HL-60 (cell line): ENCODE results near the gene PTPRN2.

Source experiments
- DNase-seq, 2 experiments: peaks; one replicate each; pipeline ENCODE4 v3.0.0-alpha.2; 2010 to 2020; ENCODE audit warnings: low read depth in 1 of 2, low spot score in 1 of 2
- H3K27ac ChIP-seq: fragments of 250-450 bp; sonication (Bioruptor Pico); replicated peaks from 2 replicates; pipeline ENCODE4 v1.5.1; 2020; ENCODE audit warnings: mild to moderate bottlenecking, moderate library complexity
- H3K27me3 ChIP-seq: fragments of 250-450 bp; sonication (Bioruptor Pico); 2 replicates; pipeline ENCODE4 v1.5.1; 2021; ENCODE audit warnings: mild to moderate bottlenecking, moderate library complexity; ENCODE audit not compliant: insufficient read depth, poor library complexity, severe bottlenecking
- H3K4me3 ChIP-seq: replicated peaks from 2 replicates; pipeline ENCODE4 v1.5.1; 2011; ENCODE audit warnings: mild to moderate bottlenecking, control low read depth, low read length; ENCODE audit not compliant: insufficient read depth
- GABPA ChIP-seq: IDR thresholded peaks from 2 replicates; pipeline ENCODE4 v1.6.1; 2012; ENCODE audit warnings: low read depth
- POLR2AphosphoS5 ChIP-seq: IDR thresholded peaks from 2 replicates; pipeline ENCODE4 v1.6.1; 2012; ENCODE audit warnings: low read depth
- REST ChIP-seq: IDR thresholded peaks from 2 replicates; pipeline ENCODE4 v1.6.1; 2012; ENCODE audit warnings: low read depth; ENCODE audit not compliant: insufficient replicate concordance
- SPI1 ChIP-seq: IDR thresholded peaks from 2 replicates; pipeline ENCODE4 v1.6.1; 2012; ENCODE audit warnings: low read depth, mild to moderate bottlenecking, borderline replicate concordance
- TF ChIP-seq, protein P1 (sequence below): IDR thresholded peaks from one replicate; pipeline ENCODE4 v1.5.1; 2011; ENCODE audit warnings: low read length, control low read depth, inconsistent platforms; ENCODE audit not compliant: insufficient read depth

PTPRN2 gene

GRCh38 chr7:158549616-158550393, 37.8 kb downstream of the PTPRN2 start:
- H3K27ac ChIP-seq = no peak overlapping the region
- TF ChIP-seq GABPA (no peak), POLR2AphosphoS5 (no peak), REST (no peak), SPI1 (peak; percentile 16; the same call in 1 of the 2 replicates)
- TF ChIP-seq, protein P1, sequence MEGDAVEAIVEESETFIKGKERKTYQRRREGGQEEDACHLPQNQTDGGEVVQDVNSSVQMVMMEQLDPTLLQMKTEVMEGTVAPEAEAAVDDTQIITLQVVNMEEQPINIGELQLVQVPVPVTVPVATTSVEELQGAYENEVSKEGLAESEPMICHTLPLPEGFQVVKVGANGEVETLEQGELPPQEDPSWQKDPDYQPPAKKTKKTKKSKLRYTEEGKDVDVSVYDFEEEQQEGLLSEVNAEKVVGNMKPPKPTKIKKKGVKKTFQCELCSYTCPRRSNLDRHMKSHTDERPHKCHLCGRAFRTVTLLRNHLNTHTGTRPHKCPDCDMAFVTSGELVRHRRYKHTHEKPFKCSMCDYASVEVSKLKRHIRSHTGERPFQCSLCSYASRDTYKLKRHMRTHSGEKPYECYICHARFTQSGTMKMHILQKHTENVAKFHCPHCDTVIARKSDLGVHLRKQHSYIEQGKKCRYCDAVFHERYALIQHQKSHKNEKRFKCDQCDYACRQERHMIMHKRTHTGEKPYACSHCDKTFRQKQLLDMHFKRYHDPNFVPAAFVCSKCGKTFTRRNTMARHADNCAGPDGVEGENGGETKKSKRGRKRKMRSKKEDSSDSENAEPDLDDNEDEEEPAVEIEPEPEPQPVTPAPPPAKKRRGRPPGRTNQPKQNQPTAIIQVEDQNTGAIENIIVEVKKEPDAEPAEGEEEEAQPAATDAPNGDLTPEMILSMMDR = no peak
- no peak overlapping the region for H3K4me3 ChIP-seq
- no peaks in the 10 kb centered on the region for H3K27me3 ChIP-seq
- no peak for DNase-seq

DNA sequence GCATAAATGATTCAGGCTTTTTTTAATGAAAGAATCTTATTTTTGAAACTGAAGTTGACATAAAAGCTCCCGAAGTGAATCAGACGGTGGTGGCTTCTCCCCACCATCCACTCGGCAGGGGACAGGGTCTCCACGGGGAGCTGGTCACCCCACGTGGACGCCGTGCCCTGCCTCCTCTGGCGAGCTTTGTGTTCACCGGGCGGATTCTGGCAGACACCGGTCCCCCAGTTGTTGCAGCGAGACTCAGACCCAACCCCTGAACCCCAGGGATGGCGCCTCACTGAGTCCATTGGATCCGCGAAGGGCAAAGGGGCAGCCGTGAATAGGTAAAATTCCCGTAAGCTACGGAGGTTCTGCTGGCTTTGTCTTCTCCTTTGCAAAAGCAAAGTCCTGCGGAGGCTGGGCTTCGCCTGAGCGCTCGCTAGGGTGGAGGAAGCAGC, 38.4 kb downstream of the PTPRN2 start:
- Histone ChIP-seq H3K27ac (no peak overlapping the region), H3K4me3 (no peak overlapping the region), H3K27me3 (no peaks in the 10 kb centered on the region)
- DNase-seq = no peak
- TF ChIP-seq, protein P1 = no peak
- TF ChIP-seq POLR2AphosphoS5 = no peak
- no peak for TF ChIP-seq GABPA
- no peak for TF ChIP-seq SPI1
- TF ChIP-seq REST = no peak

GRCh38 chr7:158548726-158549125, 38.9 kb downstream of the PTPRN2 start:
- TF ChIP-seq POLR2AphosphoS5 = no peak
- TF ChIP-seq, protein P1 = no peak
- TF ChIP-seq GABPA = no peak
- TF ChIP-seq SPI1 = no peak
- no peak for TF ChIP-seq REST
- Histone ChIP-seq H3K27ac (no peak overlapping the region), H3K4me3 (no peak overlapping the region), H3K27me3 (no peaks in the 10 kb centered on the region)
- no peak for DNase-seq
